GM23248 (cell line): Measurements from ENCODE around the gene NAB1. TPM values are rescaled to one million over a fixed set of nuclear protein-coding genes. Genes with fewer than 3 reads are reported as not detected.
A peak's percentile ranks its signal among the peaks of the same experiment; 100 is the strongest.

Source experiments
- DNase-seq: peaks from one replicate; pipeline ENCODE4 v3.0.0-alpha.2; 2015
- H2AFZ ChIP-seq: fragments of 200-600 bp; sonication (generic); 2 replicates; pipeline ENCODE4 v1.6.1; 2016; ENCODE audit warnings: antibody characterized with exemption
- H3F3A ChIP-seq: fragments of 200-600 bp; sonication (generic); 2 replicates; pipeline ENCODE4 v1.6.1; 2016; ENCODE audit warnings: mild to moderate bottlenecking, antibody characterized with exemption, mixed run types; ENCODE audit not compliant: insufficient read depth
- H3K27ac ChIP-seq: fragments of 200-600 bp; sonication (generic); 2 replicates; pipeline ENCODE4 v1.5.1; 2016; ENCODE audit warnings: mild to moderate bottlenecking
- H3K27me3 ChIP-seq: fragments of 200-600 bp; sonication (generic); replicated peaks from 2 replicates; pipeline ENCODE4 v1.6.1; 2016; ENCODE audit warnings: mild to moderate bottlenecking; ENCODE audit not compliant: insufficient read depth
- H3K36me3 ChIP-seq: fragments of 200-600 bp; sonication (generic); 2 replicates; pipeline ENCODE4 v1.6.1; 2016; ENCODE audit warnings: low read depth, mild to moderate bottlenecking
- H3K4me1 ChIP-seq: fragments of 200-600 bp; sonication (generic); 2 replicates; pipeline ENCODE4 v1.6.1; 2016; ENCODE audit warnings: mild to moderate bottlenecking; ENCODE audit not compliant: insufficient read depth
- H3K4me2 ChIP-seq: fragments of 200-600 bp; sonication (generic); one replicate; pipeline ENCODE4 v1.6.1; 2016; ENCODE audit warnings: mild to moderate bottlenecking; ENCODE audit not compliant: unreplicated experiment
- H3K4me3 ChIP-seq: fragments of 200-600 bp; sonication (generic); 2 replicates; pipeline ENCODE4 v1.5.1; 2016; ENCODE audit warnings: mild to moderate bottlenecking
- H3K79me2 ChIP-seq: fragments of 200-600 bp; sonication (generic); 2 replicates; pipeline ENCODE4 v1.6.1; 2016; ENCODE audit warnings: mild to moderate bottlenecking; ENCODE audit not compliant: insufficient read depth
- H3K9ac ChIP-seq: fragments of 200-600 bp; sonication (generic); 2 replicates; pipeline ENCODE4 v1.6.1; 2016; ENCODE audit warnings: mild to moderate bottlenecking
- H3K9me2 ChIP-seq: fragments of 200-600 bp; sonication (generic); 2 replicates; pipeline ENCODE4 v1.6.1; 2016; ENCODE audit warnings: mixed run types, mild to moderate bottlenecking, moderate library complexity; ENCODE audit not compliant: insufficient read depth
- H3K9me3 ChIP-seq: fragments of 200-600 bp; sonication (generic); one replicate; pipeline ENCODE4 v1.6.1; 2017; ENCODE audit warnings: low read depth
- H4K20me1 ChIP-seq: fragments of 200-600 bp; sonication (generic); 2 replicates; pipeline ENCODE4 v1.6.0; 2016; ENCODE audit not compliant: insufficient read depth
- EZH2 ChIP-seq: fragments of 200-600 bp; sonication (generic); IDR thresholded peaks from 2 replicates; pipeline ENCODE4 v1.6.1; 2018; ENCODE audit warnings: antibody characterized with exemption, mild to moderate bottlenecking; ENCODE audit not compliant: insufficient read depth, poor library complexity, severe bottlenecking
- EZH2phosphoT487 ChIP-seq: fragments of 200-600 bp; sonication (generic); IDR thresholded peaks from 2 replicates; pipeline ENCODE4 v1.6.1; 2018; ENCODE audit warnings: antibody characterized with exemption, moderate library complexity, mild to moderate bottlenecking, low read depth; ENCODE audit not compliant: insufficient read depth
- WGBS, 2 experiments: methylation state at CpG; one replicate each; pipeline ENCODE4 v1.1.6; 2015 to 2017; ENCODE audit warnings: low lambda C conversion rate in 2 of 2, low coverage in 1 of 2; ENCODE audit errors: missing lambda C conversion rate in 2 of 2; 5-methylcytosine and 5-hydroxymethylcytosine counted together
- in situ Hi-C: fragments of 300-500 bp; cut with MboI; formaldehyde crosslinking; loops from 2 replicates; pipeline ENCODE4 v1.15.0; 2020
- polyA plus RNA-seq: library from polyadenylated mRNA; unstranded; fragments of >200 nt; fragmentation: Nextera tagmentation; extraction: Ambion mirVana; gene quantifications from 2 replicates; pipeline ENCODE4 v1.2.1, GENCODE V29; 2016
- total RNA-seq: library from RNA; depleted of rRNA; stranded (reverse); fragments of >200 nt; shearing (Covaris generic); gene quantifications from 2 replicates; pipeline ENCODE4 v1.2.3, GENCODE V29; 2014

NAB1 gene
- total and polyA plus RNA-seq, 2 experiments from 2014 or later = 13.0 to 44.1 TPM

DNA sequence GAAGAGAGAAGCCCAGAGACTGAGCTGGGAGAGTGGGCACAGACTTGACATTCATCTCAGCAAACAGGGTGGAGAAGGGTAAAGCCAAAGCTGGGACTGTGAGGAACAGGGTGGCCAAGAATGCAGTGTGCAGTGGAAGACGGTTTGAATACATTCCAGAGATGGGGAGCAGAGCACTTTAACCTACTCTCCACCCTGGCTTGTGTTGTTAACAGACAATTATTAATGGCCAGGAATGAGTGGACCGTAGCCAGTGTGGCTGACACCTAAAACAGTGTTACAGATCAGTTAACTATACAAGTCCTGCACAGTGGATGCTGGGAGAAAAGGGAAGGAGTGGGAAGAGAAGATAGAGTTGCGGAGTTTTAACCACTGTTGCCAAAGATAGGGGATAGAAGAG lies 7.4 kb upstream of the NAB1 start:
- in situ Hi-C loops = no loop called here
- no peaks in the 10 kb centered on the region for H4K20me1 ChIP-seq
- H3K4me3 ChIP-seq = no peak overlapping the region
- no peaks in the 10 kb centered on the region for H3K27me3 ChIP-seq
- H3K4me1 ChIP-seq = peaks cover 20% of the 10 kb centered on the region
- H3K36me3 ChIP-seq = no peaks in the 10 kb centered on the region
- H3F3A ChIP-seq = peaks cover 20% of the 10 kb centered on the region
- no peaks in the 10 kb centered on the region for H3K9me2 ChIP-seq
- H3K4me2 ChIP-seq = no peak overlapping the region
- H3K27ac ChIP-seq = no peak overlapping the region
- 95 to 97% methylated on average over 3 of the region's 3 CpGs for WGBS, 2 experiments
- H3K9me3 ChIP-seq = no peaks in the 10 kb centered on the region
- H3K79me2 ChIP-seq = no peaks in the 10 kb centered on the region
- DNase-seq = no peak
- no peak overlapping the region for H3K9ac ChIP-seq
- H2AFZ ChIP-seq = no peak overlapping the region
- TF ChIP-seq EZH2phosphoT487 = no peak
- no peak for TF ChIP-seq EZH2

DNA sequence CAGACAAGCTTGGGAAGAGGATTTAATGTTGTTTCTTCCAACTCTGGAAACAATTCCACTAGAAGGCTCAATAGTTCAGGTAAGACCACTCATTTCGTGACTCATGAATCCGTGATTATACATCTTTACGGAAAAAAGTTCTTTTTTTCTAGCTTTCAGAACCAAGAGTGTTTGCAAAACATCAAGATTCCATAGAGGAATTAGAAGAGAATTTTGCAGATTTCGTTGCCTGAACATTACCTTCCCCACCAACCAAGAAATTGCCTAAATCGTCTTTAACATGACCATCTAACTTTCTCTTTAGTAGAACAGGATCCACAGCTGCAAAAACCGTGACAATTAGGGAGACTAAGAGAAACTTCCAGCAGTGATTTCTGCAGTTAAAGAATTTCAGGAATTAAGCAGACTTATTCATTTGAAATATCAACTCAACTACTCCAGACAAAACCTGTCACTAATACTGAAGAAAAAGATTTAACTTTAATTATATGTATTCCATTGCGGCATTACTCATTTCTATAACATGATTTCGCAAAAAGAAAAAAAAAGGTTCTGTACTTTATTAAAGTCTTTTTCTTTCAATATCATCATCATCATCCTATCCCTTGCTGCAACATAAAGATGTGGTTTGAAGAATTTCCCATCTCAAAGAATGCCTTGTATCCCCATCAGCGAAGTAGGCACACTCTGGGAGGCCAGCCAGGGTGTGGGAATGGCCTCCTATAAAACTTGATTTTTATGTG lies 1.9 kb upstream of the NAB1 start:
- Histone ChIP-seq H3F3A (peaks cover 30% of the 10 kb centered on the region), H3K4me2 (peak overlapping the region; percentile 80), H3K9ac (peak overlapping the region; percentile 76), H3K27me3 (no peaks in the 10 kb centered on the region), H3K9me3 (no peaks in the 10 kb centered on the region), H2AFZ (peak overlapping the region; percentile 19), H3K4me3 (peak overlapping the region; percentile 71), H3K79me2 (peaks cover 22% of the 10 kb centered on the region), H3K9me2 (no peaks in the 10 kb centered on the region), H3K36me3 (no peaks in the 10 kb centered on the region), H3K27ac (peak overlapping the region; percentile 73), H3K4me1 (peaks cover 28% of the 10 kb centered on the region), H4K20me1 (no peaks in the 10 kb centered on the region)
- in situ Hi-C loops = no loop called here
- WGBS, 2 experiments = 15 to 16% methylated on average over 9 of the region's 9 CpGs
- peak; percentile 65 for DNase-seq
- TF ChIP-seq EZH2 = no peak
- no peak for TF ChIP-seq EZH2phosphoT487

GRCh38 chr2:190648289-190649034 lies 421 bp upstream of the NAB1 start:
- no peak for TF ChIP-seq EZH2phosphoT487
- TF ChIP-seq EZH2 = no peak
- WGBS, 2 experiments = 1 to 2% methylated on average over 17 to 78 of the region's 78 CpGs
- no peaks in the 10 kb centered on the region for H3K9me3 ChIP-seq
- H4K20me1 ChIP-seq = no peaks in the 10 kb centered on the region
- H3K9ac ChIP-seq = peak overlapping the region; percentile 76
- H3K4me2 ChIP-seq = peak overlapping the region; percentile 80
- no peaks in the 10 kb centered on the region for H3K27me3 ChIP-seq
- in situ Hi-C loops = no loop called here
- H3K36me3 ChIP-seq = no peaks in the 10 kb centered on the region
- peak overlapping the region; percentile 83 for H2AFZ ChIP-seq
- peaks cover 37% of the 10 kb centered on the region for H3K79me2 ChIP-seq
- H3K4me3 ChIP-seq = peak overlapping the region; percentile 71
- peak overlapping the region; percentile 73 for H3K27ac ChIP-seq
- no peaks in the 10 kb centered on the region for H3K9me2 ChIP-seq
- DNase-seq = peak; percentile 90
- H3F3A ChIP-seq = peaks cover 30% of the 10 kb centered on the region
- peaks cover 39% of the 10 kb centered on the region for H3K4me1 ChIP-seq

DNA sequence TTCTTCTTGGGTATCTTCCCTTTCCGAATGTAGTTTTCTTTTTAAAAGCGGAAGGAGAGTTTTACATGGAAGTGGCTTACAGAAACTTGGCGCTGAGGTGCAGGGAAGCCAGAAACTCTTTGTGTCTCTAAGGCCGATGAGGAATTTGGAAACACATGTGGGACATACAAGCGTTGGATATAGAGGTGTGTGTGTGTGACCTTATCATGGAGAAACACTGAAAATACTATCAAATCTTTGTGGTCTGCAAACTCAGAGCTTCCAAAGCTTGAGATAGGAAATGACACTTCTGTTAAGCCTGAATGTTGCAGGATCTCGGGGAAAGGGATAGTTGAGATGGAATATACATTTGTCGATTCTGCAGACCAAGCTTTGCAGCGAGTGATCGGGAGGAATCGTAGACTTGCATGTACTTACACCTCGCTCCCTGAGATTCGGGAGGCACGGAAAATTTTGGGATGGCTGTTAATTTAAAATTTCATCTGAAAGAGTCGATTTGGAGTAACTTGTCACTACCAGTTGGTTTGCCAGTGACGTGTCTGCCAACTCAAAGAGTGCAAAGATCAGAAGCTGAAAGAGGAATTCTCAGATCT lies 1.0 kb downstream of the NAB1 start:
- Histone ChIP-seq H2AFZ (peak overlapping the region; percentile 74), H3K27ac (peak overlapping the region; percentile 84), H3K27me3 (no peaks in the 10 kb centered on the region), H3K9ac (peak overlapping the region; percentile 91), H4K20me1 (no peaks in the 10 kb centered on the region), H3K4me2 (peak overlapping the region; percentile 93), H3K4me3 (peak overlapping the region; percentile 90), H3K36me3 (no peaks in the 10 kb centered on the region), H3K9me3 (no peaks in the 10 kb centered on the region), H3K4me1 (peaks cover 49% of the 10 kb centered on the region), H3K79me2 (peaks cover 51% of the 10 kb centered on the region), H3F3A (peaks cover 30% of the 10 kb centered on the region), H3K9me2 (no peaks in the 10 kb centered on the region)
- DNase-seq = peak; percentile 61
- in situ Hi-C loops = no loop called here
- TF ChIP-seq EZH2 = no peak
- no peak for TF ChIP-seq EZH2phosphoT487
- WGBS, 2 experiments = 0 to 1% methylated on average over 15 of the region's 15 CpGs
